ENCODE data around the gene SLC29A1.

SLC29A1 gene

DNA sequence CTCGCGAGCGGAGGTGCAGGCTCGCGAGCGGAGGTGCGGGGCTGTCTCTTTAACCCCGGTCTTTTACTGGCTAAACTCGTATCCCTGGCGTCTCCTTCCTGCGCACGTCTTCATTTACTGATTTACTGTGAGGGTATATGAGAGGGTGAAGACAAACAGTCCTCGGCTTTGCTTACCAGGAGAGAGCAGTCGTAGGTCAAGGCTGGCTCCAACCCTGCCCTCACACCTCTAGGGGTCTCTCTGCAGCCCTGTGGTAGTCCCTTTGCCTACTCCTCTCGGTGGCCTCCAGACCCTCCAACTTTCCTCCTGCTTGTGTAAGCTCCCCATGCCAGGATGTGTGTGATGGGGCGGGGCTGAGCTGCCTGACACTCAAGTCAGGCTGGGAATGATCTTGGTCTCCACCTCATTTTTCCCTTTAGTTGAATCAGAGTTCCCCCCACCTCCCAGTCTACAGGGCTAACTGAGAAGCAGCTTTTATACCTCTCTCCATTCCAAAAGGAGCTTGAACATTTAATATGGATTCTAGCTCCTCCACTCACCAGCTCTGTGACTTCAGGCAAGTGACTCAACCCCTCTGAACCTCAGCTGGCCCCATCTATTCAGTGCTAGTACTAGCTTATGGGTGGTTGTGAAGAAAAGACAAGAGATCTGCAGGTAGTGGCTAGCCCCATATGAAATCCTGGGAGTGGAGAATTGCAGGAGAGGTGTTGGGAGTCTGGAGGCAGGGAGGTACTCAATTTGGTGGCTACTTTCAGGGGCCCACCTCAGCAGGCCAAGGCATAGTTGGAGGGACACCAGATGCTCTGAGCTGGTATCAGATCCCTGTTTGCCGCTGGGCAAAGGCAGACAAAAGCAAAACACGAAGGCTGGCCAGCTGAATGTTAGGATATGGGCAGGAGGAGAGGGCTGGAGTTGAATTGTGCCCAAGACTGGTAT, 902 bp downstream of the SLC29A1 start:
- H3K4me2 ChIP-seq (ENCODE audit: low read length, poor library complexity, severe bottlenecking): peak overlapping the region; percentile 94
- H2AFZ ChIP-seq (ENCODE audit: low read depth, low read length): no peak overlapping the region
- H3K9ac ChIP-seq (ENCODE audit: low read length): peak overlapping the region; percentile 56
- peaks cover 29% of the 10 kb centered on the region for H3K79me1 ChIP-seq (replicated peaks; ENCODE audit: low read length, poor library complexity, severe bottlenecking)
- no peak for DNase-seq
- no peak overlapping the region for H4K91ac ChIP-seq (ENCODE audit: low read length)
- no peak overlapping the region for H2BK5ac ChIP-seq (ENCODE audit: low read depth, low read length, poor library complexity, severe bottlenecking)
- no peak overlapping the region for H4K8ac ChIP-seq (ENCODE audit: low read length)
- H3K27ac ChIP-seq (ENCODE audit: low read length, poor library complexity, severe bottlenecking): no peak overlapping the region
- 26% methylated on average over 6 of the region's 18 CpGs for WGBS
- H2BK12ac ChIP-seq (ENCODE audit: low read length in 2 of 2): peak overlapping the region in 1 of 2 experiments; percentile 61
- H3K9me3 ChIP-seq (ENCODE audit: control insufficient read depth, low read length): no peaks in the 10 kb centered on the region
- H2AK5ac ChIP-seq (ENCODE audit: low read length, severe bottlenecking): no peak overlapping the region
- no peaks in the 10 kb centered on the region for H3K27me3 ChIP-seq (ENCODE audit: control insufficient read depth in 1 of 2, insufficient read depth in 1 of 2, low read length in 2 of 2)
- H2BK15ac ChIP-seq (ENCODE audit: low read depth, poor library complexity, severe bottlenecking): peak overlapping the region; percentile 48
- H3K14ac ChIP-seq (ENCODE audit: low read length in 2 of 2): peak overlapping the region in 1 of 2 experiments; percentile 57
- peak overlapping the region; percentile 67 to 78 for H3K4me3 ChIP-seq (ENCODE audit: insufficient read depth in 1 of 2, low read depth in 1 of 2, low read length in 2 of 2)
- no peak overlapping the region for H2BK120ac ChIP-seq (ENCODE audit: low read depth, low read length)
- no peak overlapping the region for H3K4ac ChIP-seq (ENCODE audit: low read depth in 1 of 2, low read length in 2 of 2)
- no peak overlapping the region for H3K18ac ChIP-seq (ENCODE audit: low read depth in 1 of 2, low read length in 2 of 2)
- H3K36me3 ChIP-seq (ENCODE audit: control insufficient read depth in 1 of 2, insufficient read depth in 2 of 2, low read depth in 1 of 2, low read length in 2 of 2): peaks cover 0 to 11% of the 10 kb centered on the region in 2 experiments
- H3K4me1 ChIP-seq (ENCODE audit: control insufficient read depth, insufficient read depth, low read depth, low read length): peaks cover 45% of the 10 kb centered on the region
- no peak overlapping the region for H3K23ac ChIP-seq (ENCODE audit: low read length in 2 of 2)

DNA sequence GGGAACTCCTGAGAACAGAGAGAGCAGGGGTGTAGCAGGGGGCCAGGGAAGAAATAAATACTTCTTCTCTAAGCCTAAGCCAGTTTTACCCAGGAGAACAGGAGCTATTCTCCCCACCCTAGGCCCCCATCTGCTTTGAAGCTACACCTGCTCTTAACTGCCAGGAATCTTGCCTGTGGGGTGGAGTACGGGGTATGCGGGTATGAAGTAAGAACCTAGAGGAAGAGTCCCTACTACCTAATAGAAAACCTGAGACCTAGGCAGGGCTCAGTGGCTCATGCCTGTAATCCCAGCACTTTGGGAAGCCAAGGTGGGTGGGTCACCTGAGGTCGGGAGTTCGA, 1.5 kb downstream of the SLC29A1 start:
- WGBS: 100% methylated on average over 2 of the region's 4 CpGs
- DNase-seq: no peak
- Histone ChIP-seq H2BK15ac (ENCODE audit: low read depth, poor library complexity, severe bottlenecking) (peak overlapping the region; percentile 48), H3K4ac (ENCODE audit: low read depth in 1 of 2, low read length in 2 of 2) (no peak overlapping the region), H3K4me2 (ENCODE audit: low read length, poor library complexity, severe bottlenecking) (no peak overlapping the region), H3K36me3 (ENCODE audit: control insufficient read depth in 1 of 2, insufficient read depth in 2 of 2, low read depth in 1 of 2, low read length in 2 of 2) (peaks cover 0 to 18% of the 10 kb centered on the region in 2 experiments), H3K9me3 (ENCODE audit: control insufficient read depth, low read length) (no peaks in the 10 kb centered on the region), H3K9ac (ENCODE audit: low read length) (no peak overlapping the region), H2BK5ac (ENCODE audit: low read depth, low read length, poor library complexity, severe bottlenecking) (no peak overlapping the region), H3K23ac (ENCODE audit: low read length in 2 of 2) (no peak overlapping the region), H4K91ac (ENCODE audit: low read length) (no peak overlapping the region), H2AFZ (ENCODE audit: low read depth, low read length) (no peak overlapping the region), H4K8ac (ENCODE audit: low read length) (no peak overlapping the region), H2BK120ac (ENCODE audit: low read depth, low read length) (no peak overlapping the region), H3K4me1 (ENCODE audit: control insufficient read depth, insufficient read depth, low read depth, low read length) (peaks cover 43% of the 10 kb centered on the region), H3K4me3 (ENCODE audit: insufficient read depth in 1 of 2, low read depth in 1 of 2, low read length in 2 of 2) (no peak overlapping the region), H3K27ac (ENCODE audit: low read length, poor library complexity, severe bottlenecking) (no peak overlapping the region), H3K79me1 (replicated peaks; ENCODE audit: low read length, poor library complexity, severe bottlenecking) (peaks cover 31% of the 10 kb centered on the region), H3K14ac (ENCODE audit: low read length in 2 of 2) (no peak overlapping the region), H3K18ac (ENCODE audit: low read depth in 1 of 2, low read length in 2 of 2) (no peak overlapping the region), H2AK5ac (ENCODE audit: low read length, severe bottlenecking) (no peak overlapping the region), H2BK12ac (ENCODE audit: low read length in 2 of 2) (no peak overlapping the region), H3K27me3 (ENCODE audit: control insufficient read depth in 1 of 2, insufficient read depth in 1 of 2, low read length in 2 of 2) (no peaks in the 10 kb centered on the region)

DNA sequence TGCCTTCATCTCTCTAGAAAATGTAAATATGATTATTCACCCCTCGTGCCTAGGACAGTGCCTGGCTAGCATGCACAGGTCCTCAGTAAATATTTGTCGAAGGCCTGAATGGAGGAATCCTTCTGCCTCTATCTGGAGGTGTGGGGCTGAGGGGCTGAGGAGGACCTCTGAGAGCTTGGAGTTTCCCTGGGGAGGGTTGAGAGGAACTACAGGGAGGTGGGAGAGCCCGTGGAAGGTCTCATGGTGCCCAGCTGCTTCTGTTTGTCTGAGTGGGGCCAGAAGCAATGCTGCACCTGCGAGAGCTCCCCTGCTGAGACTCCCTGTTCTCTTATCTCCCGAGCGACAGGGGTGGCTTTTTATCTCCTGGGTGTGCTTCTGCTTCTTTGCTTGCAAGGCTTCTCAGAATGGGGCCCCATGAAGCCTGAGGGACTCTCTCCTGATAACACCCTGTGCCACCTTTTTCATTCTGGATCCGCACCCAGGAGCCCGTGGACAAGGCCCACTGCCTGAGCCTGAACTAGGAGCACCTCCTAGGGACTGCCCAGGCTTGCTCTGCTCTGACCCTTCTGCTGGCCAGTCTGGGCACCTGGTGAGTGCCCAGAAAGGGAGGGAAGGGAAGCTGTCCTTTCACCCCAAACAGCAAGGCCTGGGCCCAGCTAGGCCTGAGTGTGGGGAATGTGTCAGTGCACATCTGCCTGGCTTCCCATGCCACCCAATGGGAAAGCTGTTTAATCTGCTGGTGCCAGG, 2.4 kb downstream of the SLC29A1 start:
- Histone ChIP-seq H2BK12ac (ENCODE audit: low read length in 2 of 2) (no peak overlapping the region), H3K18ac (ENCODE audit: low read depth in 1 of 2, low read length in 2 of 2) (no peak overlapping the region), H3K27me3 (ENCODE audit: control insufficient read depth in 1 of 2, insufficient read depth in 1 of 2, low read length in 2 of 2) (no peaks in the 10 kb centered on the region), H4K91ac (ENCODE audit: low read length) (no peak overlapping the region), H3K36me3 (ENCODE audit: control insufficient read depth in 1 of 2, insufficient read depth in 2 of 2, low read depth in 1 of 2, low read length in 2 of 2) (peaks cover 0 to 26% of the 10 kb centered on the region in 2 experiments), H3K27ac (ENCODE audit: low read length, poor library complexity, severe bottlenecking) (no peak overlapping the region), H3K4ac (ENCODE audit: low read depth in 1 of 2, low read length in 2 of 2) (no peak overlapping the region), H3K4me2 (ENCODE audit: low read length, poor library complexity, severe bottlenecking) (no peak overlapping the region), H2AK5ac (ENCODE audit: low read length, severe bottlenecking) (peak overlapping the region; percentile 16), H3K9me3 (ENCODE audit: control insufficient read depth, low read length) (no peaks in the 10 kb centered on the region), H3K79me1 (replicated peaks; ENCODE audit: low read length, poor library complexity, severe bottlenecking) (peaks cover 31% of the 10 kb centered on the region), H3K4me1 (ENCODE audit: control insufficient read depth, insufficient read depth, low read depth, low read length) (peaks cover 42% of the 10 kb centered on the region), H2BK5ac (ENCODE audit: low read depth, low read length, poor library complexity, severe bottlenecking) (no peak overlapping the region), H3K14ac (ENCODE audit: low read length in 2 of 2) (no peak overlapping the region), H2BK120ac (ENCODE audit: low read depth, low read length) (no peak overlapping the region), H2AFZ (ENCODE audit: low read depth, low read length) (no peak overlapping the region), H3K9ac (ENCODE audit: low read length) (no peak overlapping the region), H4K8ac (ENCODE audit: low read length) (no peak overlapping the region), H3K23ac (ENCODE audit: low read length in 2 of 2) (peak overlapping the region in 1 of 2 experiments; percentile 6), H3K4me3 (ENCODE audit: insufficient read depth in 1 of 2, low read depth in 1 of 2, low read length in 2 of 2) (no peak overlapping the region), H2BK15ac (ENCODE audit: low read depth, poor library complexity, severe bottlenecking) (peak overlapping the region; percentile 18)
- DNase-seq: no peak
- WGBS: 81% methylated on average over 8 of the region's 8 CpGs
